Gastroesophageal sphincter (tissue), 3 donors: ENCODE measurements around the gene GHSR.

Experiments
- CTCF ChIP-seq, 4 experiments: fragments of 200-600 bp in 2 of 4; fragments of 450-650 bp in 2 of 4; sonication (generic) in 1 of 4; IDR thresholded peaks; one replicate each; pipeline ENCODE4 v1.5.1; 2017 to 2019; ENCODE audit warnings: antibody characterized with exemption in 4 of 4, mild to moderate bottlenecking in 2 of 4, moderate library complexity in 2 of 4
- POLR2A ChIP-seq, 2 donors: fragments of 450-650 bp; IDR thresholded peaks; one replicate each; pipeline ENCODE4 v1.6.1; 2017; ENCODE audit warnings: antibody characterized with exemption in 2 of 2, mild to moderate bottlenecking in 2 of 2, moderate library complexity in 1 of 2

DNA sequence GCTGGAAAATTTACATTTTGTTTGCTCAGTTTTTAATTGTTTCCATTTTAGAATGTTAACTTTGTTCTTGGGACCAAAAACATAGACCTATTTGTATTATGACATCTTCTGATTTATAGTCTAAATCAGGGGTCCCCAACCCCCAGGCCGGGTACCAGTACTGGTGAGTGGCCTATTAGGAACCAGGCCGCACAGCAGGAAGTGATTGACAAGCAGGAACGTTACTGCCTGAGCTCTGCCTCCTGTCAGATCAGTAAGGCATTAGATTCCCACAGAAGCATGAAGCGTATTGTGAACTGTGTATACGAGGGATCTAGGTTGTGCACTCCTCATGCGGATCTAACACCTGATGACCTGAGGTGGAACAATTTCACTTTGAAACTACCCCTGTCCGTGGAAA, 51.9 kb downstream of the GHSR start:
- no peak for TF ChIP-seq CTCF (IDR thresholded peaks at IDR 0.05)
- no peak for TF ChIP-seq POLR2A (IDR thresholded peaks at IDR 0.05)
